Trophoblast cell (in vitro differentiated cells and primary cell): ENCODE results near the gene CD151.

Experiments
- DNase-seq, 2 donors: peaks; one replicate each; pipeline ENCODE4 v3.0.0-alpha.2; 2016
- H2AFZ ChIP-seq: 2 replicates; pipeline ENCODE4 v1.6.1; 2013; ENCODE audit warnings: low read length, moderate library complexity, mild to moderate bottlenecking; ENCODE audit not compliant: insufficient read depth, poor library complexity
- H2AK5ac ChIP-seq: 2 replicates; pipeline ENCODE4 v1.6.1; 2013; ENCODE audit warnings: mild to moderate bottlenecking, low read length
- H2BK120ac ChIP-seq: 2 replicates; pipeline ENCODE4 v1.6.1; 2013; ENCODE audit warnings: low read length, mild to moderate bottlenecking, moderate library complexity; ENCODE audit not compliant: insufficient read depth, poor library complexity
- H2BK12ac ChIP-seq: 2 replicates; pipeline ENCODE4 v1.6.1; 2013; ENCODE audit warnings: mild to moderate bottlenecking, low read length, moderate library complexity
- H2BK5ac ChIP-seq: 2 replicates; pipeline ENCODE4 v1.6.1; 2013; ENCODE audit warnings: low read length, low read depth, moderate library complexity, mild to moderate bottlenecking; ENCODE audit not compliant: poor library complexity
- H3K14ac ChIP-seq: 2 replicates; pipeline ENCODE4 v1.6.1; 2013; ENCODE audit warnings: mild to moderate bottlenecking, low read length
- H3K18ac ChIP-seq: 2 replicates; pipeline ENCODE4 v1.6.1; 2013; ENCODE audit warnings: mild to moderate bottlenecking, low read length
- H3K23ac ChIP-seq: 2 replicates; pipeline ENCODE4 v1.6.1; 2013; ENCODE audit warnings: low read length
- H3K27ac ChIP-seq: 2 replicates; pipeline ENCODE4 v1.5.1; 2013; ENCODE audit warnings: low read depth, mild to moderate bottlenecking, inconsistent platforms, low read length, moderate library complexity
- H3K27me3 ChIP-seq: 2 replicates; pipeline ENCODE4 v1.6.1; 2013; ENCODE audit warnings: inconsistent platforms, mild to moderate bottlenecking, low read length, moderate library complexity; ENCODE audit not compliant: insufficient read depth
- H3K36me3 ChIP-seq, 2 experiments: 1 replicate in 1 of 2; 2 replicates in 1 of 2; pipeline ENCODE4 v1.6.1; 2013; ENCODE audit warnings: low read length in 2 of 2, mild to moderate bottlenecking in 2 of 2, moderate library complexity in 1 of 2; ENCODE audit not compliant: insufficient read depth in 2 of 2, control insufficient read depth in 1 of 2
- H3K4ac ChIP-seq: 2 replicates; pipeline ENCODE4 v1.6.1; 2013; ENCODE audit warnings: low read depth, mild to moderate bottlenecking, low read length, moderate library complexity
- H3K4me1 ChIP-seq, 2 experiments: 1 replicate in 1 of 2; 2 replicates in 1 of 2; pipeline ENCODE4 v1.6.1; 2013; ENCODE audit warnings: low read length in 2 of 2, mild to moderate bottlenecking in 2 of 2, moderate library complexity in 1 of 2; ENCODE audit not compliant: insufficient read depth in 2 of 2, control insufficient read depth in 1 of 2
- H3K4me2 ChIP-seq: 2 replicates; pipeline ENCODE4 v1.6.1; 2013; ENCODE audit warnings: inconsistent platforms, mild to moderate bottlenecking, low read length, moderate library complexity
- H3K4me3 ChIP-seq: 2 replicates; pipeline ENCODE4 v1.5.1; 2013; ENCODE audit warnings: mild to moderate bottlenecking, low read depth, low read length, inconsistent platforms
- H3K79me1 ChIP-seq: one replicate; pipeline ENCODE4 v1.6.1; 2013; ENCODE audit warnings: low read length
- H3K79me2 ChIP-seq: 2 replicates; pipeline ENCODE4 v1.6.1; 2013; ENCODE audit warnings: low read length, mild to moderate bottlenecking; ENCODE audit not compliant: control insufficient read depth, insufficient read depth, poor library complexity
- H3K9ac ChIP-seq: 2 replicates; pipeline ENCODE4 v1.6.1; 2013; ENCODE audit warnings: mild to moderate bottlenecking, low read length
- H3K9me3 ChIP-seq: 2 replicates; pipeline ENCODE4 v1.6.1; 2013; ENCODE audit warnings: low read depth, mild to moderate bottlenecking, control low read depth, inconsistent platforms, low read length; ENCODE audit not compliant: insufficient read depth
- H4K12ac ChIP-seq: 2 replicates; pipeline ENCODE4 v1.6.1; 2013; ENCODE audit warnings: low read depth, mild to moderate bottlenecking, low read length, moderate library complexity
- H4K8ac ChIP-seq: 2 replicates; pipeline ENCODE4 v1.6.1; 2013; ENCODE audit warnings: low read depth, mild to moderate bottlenecking, low read length, moderate library complexity
- H4K91ac ChIP-seq: one replicate; pipeline ENCODE4 v1.6.1; 2013; ENCODE audit warnings: low read depth, mild to moderate bottlenecking, low read length, moderate library complexity
- WGBS: extraction: QIAGEN DNeasy Blood & Tissue Kit; methylation state at CpG from one replicate; pipeline ENCODE4 v1.1.7; 2013; ENCODE audit warnings: missing lambda C conversion rate; ENCODE audit not compliant: insufficient read length, insufficient coverage; ENCODE audit errors: extremely low coverage; 5-methylcytosine and 5-hydroxymethylcytosine counted together

The CD151 gene

GRCh38 chr11:883527-883926, 50.8 kb downstream of the CD151 start:
- Histone ChIP-seq H3K79me2 (no peaks in the 10 kb centered on the region), H3K4ac (no peak overlapping the region), H3K23ac (no peak overlapping the region), H3K18ac (no peak overlapping the region), H3K9ac (no peak overlapping the region), H4K91ac (no peak overlapping the region), H3K4me1 (no peaks in the 10 kb centered on the region), H3K36me3 (peaks cover 49 to 52% of the 10 kb centered on the region in 2 experiments), H3K4me2 (no peak overlapping the region), H2AK5ac (no peak overlapping the region), H2BK120ac (no peak overlapping the region), H4K8ac (no peak overlapping the region), H2AFZ (no peak overlapping the region), H3K79me1 (no peaks in the 10 kb centered on the region), H3K27me3 (no peaks in the 10 kb centered on the region), H3K27ac (no peak overlapping the region), H3K9me3 (peaks cover 3% of the 10 kb centered on the region), H2BK12ac (no peak overlapping the region), H2BK5ac (no peak overlapping the region), H3K4me3 (no peak overlapping the region), H4K12ac (no peak overlapping the region), H3K14ac (no peak overlapping the region)
- DNase-seq = no peak
- no CpG with 5 or more reads among the region's 10 CpGs for WGBS

GRCh38 chr11:884578-885070, 51.9 kb downstream of the CD151 start:
- no peak overlapping the region for H3K4me3 ChIP-seq
- no peak overlapping the region for H3K9ac ChIP-seq
- peaks cover 45 to 51% of the 10 kb centered on the region in 2 experiments for H3K36me3 ChIP-seq
- H4K12ac ChIP-seq = no peak overlapping the region
- no peak overlapping the region for H2AFZ ChIP-seq
- H2BK12ac ChIP-seq = no peak overlapping the region
- no peak overlapping the region for H2AK5ac ChIP-seq
- no peak overlapping the region for H4K91ac ChIP-seq
- no peak overlapping the region for H3K23ac ChIP-seq
- no peak overlapping the region for H3K27ac ChIP-seq
- no peak overlapping the region for H2BK120ac ChIP-seq
- peaks cover 3% of the 10 kb centered on the region for H3K9me3 ChIP-seq
- H3K14ac ChIP-seq = no peak overlapping the region
- H3K4me2 ChIP-seq = no peak overlapping the region
- no CpG with 5 or more reads among the region's 16 CpGs for WGBS
- DNase-seq = no peak
- no peak overlapping the region for H3K4ac ChIP-seq
- H3K4me1 ChIP-seq = no peaks in the 10 kb centered on the region
- no peak overlapping the region for H4K8ac ChIP-seq
- H3K79me2 ChIP-seq = no peaks in the 10 kb centered on the region
- H3K18ac ChIP-seq = no peak overlapping the region
- no peak overlapping the region for H2BK5ac ChIP-seq
- H3K79me1 ChIP-seq = no peaks in the 10 kb centered on the region
- H3K27me3 ChIP-seq = no peaks in the 10 kb centered on the region

- Histone ChIP-seq H4K91ac (no peak overlapping the region), H2BK120ac (no peak overlapping the region), H2AK5ac (no peak overlapping the region), H3K27me3 (no peaks in the 10 kb centered on the region), H4K8ac (no peak overlapping the region), H3K9me3 (peaks cover 6% of the 10 kb centered on the region), H2BK5ac (no peak overlapping the region), H3K9ac (no peak overlapping the region), H3K79me1 (no peaks in the 10 kb centered on the region), H2BK12ac (no peak overlapping the region), H3K79me2 (no peaks in the 10 kb centered on the region), H2AFZ (no peak overlapping the region), H3K36me3 (peaks cover 37 to 43% of the 10 kb centered on the region in 2 experiments), H3K14ac (no peak overlapping the region), H3K4me2 (no peak overlapping the region), H3K23ac (no peak overlapping the region), H3K27ac (no peak overlapping the region), H3K18ac (no peak overlapping the region), H3K4ac (no peak overlapping the region), H3K4me1 (no peaks in the 10 kb centered on the region), H4K12ac (no peak overlapping the region), H3K4me3 (no peak overlapping the region)
- no peak for DNase-seq
- no CpG with 5 or more reads among the region's 17 CpGs for WGBS
These were observed 53.8 kb downstream of the CD151 start for GRCh38 chr11:886568-886967.

GRCh38 chr11:887589-887988, 54.8 kb downstream of the CD151 start:
- H3K4me3 ChIP-seq = no peak overlapping the region
- H3K9me3 ChIP-seq = peaks cover 6% of the 10 kb centered on the region
- no peaks in the 10 kb centered on the region for H3K4me1 ChIP-seq
- no peak for DNase-seq
- H3K27ac ChIP-seq = no peak overlapping the region
- no peak overlapping the region for H3K9ac ChIP-seq
- H4K91ac ChIP-seq = no peak overlapping the region
- H2BK120ac ChIP-seq = no peak overlapping the region
- no peaks in the 10 kb centered on the region for H3K27me3 ChIP-seq
- no peak overlapping the region for H3K4ac ChIP-seq
- H3K18ac ChIP-seq = no peak overlapping the region
- no peak overlapping the region for H3K23ac ChIP-seq
- no peak overlapping the region for H2BK5ac ChIP-seq
- no peaks in the 10 kb centered on the region for H3K79me2 ChIP-seq
- WGBS = no CpG with 5 or more reads among the region's 14 CpGs
- H3K36me3 ChIP-seq = peaks cover 34 to 49% of the 10 kb centered on the region in 2 experiments
- no peak overlapping the region for H2AK5ac ChIP-seq
- H3K79me1 ChIP-seq = no peaks in the 10 kb centered on the region
- H4K8ac ChIP-seq = no peak overlapping the region
- no peak overlapping the region for H3K4me2 ChIP-seq
- H2AFZ ChIP-seq = no peak overlapping the region
- no peak overlapping the region for H4K12ac ChIP-seq
- H3K14ac ChIP-seq = no peak overlapping the region
- no peak overlapping the region for H2BK12ac ChIP-seq
